C4-2B (cell line): Measurements from ENCODE around the gene IL17RD.

Experiments used
- H3K27ac ChIP-seq: fragments of 450-650 bp; 2 replicates; pipeline ENCODE4 v1.5.1; 2017
- ZFX ChIP-seq: fragments of 450-650 bp; IDR thresholded peaks from 2 replicates; pipeline ENCODE4 v1.6.1; 2017
- TF ChIP-seq, protein P1 (sequence below): fragments of 450-650 bp; conservative IDR thresholded peaks from 2 replicates; pipeline ENCODE4 v1.5.1; 2017; ENCODE audit warnings: mild to moderate bottlenecking

The IL17RD gene

DNA sequence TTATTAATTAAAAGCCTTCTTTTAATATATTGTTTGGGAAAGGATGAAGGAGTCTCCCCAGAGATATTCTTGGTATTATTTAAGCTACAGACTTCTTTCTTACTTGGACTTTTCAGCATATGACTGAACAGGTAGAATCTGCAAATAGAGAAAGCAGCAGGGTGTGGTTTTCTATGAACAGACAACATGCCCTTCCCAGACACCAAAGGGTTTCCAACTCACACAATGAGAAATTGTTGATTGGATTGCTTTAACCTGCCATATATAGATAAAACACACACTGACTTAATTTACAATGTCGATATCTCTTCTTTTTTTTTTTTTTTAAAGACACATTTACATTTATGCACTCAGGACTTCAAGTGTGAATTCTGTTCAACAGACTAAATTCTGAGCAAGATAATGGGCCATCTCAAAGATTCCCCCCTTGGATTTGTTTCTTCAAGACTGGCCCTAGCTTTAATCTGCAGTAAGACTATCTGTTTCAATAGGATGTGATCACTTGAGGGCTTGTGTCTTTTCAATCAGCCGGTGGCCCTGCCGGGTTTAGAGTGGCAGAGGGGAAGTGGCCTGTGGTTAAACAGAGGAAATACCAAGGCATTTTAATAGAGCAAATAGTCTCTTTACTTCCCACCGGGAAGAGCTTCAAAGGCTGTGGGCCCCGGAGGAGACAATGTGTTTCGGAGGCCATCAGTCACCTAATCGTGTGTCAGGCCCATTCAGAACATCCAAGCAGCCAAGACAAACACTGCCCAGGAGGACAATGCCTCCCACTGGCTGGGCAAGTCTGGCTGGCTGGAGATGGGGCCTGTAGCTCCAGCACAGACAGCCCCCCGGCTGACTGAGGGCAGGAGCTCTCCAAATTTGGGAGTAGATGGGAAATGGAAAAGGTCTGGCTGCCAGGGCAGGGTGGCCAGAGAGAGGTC lies 6.1 kb downstream of the IL17RD start:
- H3K27ac ChIP-seq, result no peak overlapping the region

DNA sequence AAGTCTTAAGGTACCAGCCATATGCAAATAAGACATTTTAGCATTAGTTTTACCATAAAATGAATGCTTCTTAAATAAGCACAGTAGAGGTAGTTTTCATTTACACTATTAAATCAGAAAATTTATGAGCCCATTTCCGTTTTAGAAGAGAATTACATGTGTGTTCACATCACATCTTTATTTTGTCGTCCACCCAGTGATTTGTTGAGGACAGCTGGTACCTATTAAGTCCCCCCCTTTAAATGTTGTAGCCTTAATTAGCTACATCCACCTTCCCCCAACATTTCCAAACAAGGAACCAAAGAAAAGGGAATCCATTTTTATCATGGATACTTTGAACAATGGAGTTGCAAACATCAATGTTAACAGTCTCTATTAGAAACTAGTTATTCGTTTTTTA lies 6.8 kb downstream of the IL17RD start:
- TF ChIP-seq ZFX, result no peak
- TF ChIP-seq, protein P1, sequence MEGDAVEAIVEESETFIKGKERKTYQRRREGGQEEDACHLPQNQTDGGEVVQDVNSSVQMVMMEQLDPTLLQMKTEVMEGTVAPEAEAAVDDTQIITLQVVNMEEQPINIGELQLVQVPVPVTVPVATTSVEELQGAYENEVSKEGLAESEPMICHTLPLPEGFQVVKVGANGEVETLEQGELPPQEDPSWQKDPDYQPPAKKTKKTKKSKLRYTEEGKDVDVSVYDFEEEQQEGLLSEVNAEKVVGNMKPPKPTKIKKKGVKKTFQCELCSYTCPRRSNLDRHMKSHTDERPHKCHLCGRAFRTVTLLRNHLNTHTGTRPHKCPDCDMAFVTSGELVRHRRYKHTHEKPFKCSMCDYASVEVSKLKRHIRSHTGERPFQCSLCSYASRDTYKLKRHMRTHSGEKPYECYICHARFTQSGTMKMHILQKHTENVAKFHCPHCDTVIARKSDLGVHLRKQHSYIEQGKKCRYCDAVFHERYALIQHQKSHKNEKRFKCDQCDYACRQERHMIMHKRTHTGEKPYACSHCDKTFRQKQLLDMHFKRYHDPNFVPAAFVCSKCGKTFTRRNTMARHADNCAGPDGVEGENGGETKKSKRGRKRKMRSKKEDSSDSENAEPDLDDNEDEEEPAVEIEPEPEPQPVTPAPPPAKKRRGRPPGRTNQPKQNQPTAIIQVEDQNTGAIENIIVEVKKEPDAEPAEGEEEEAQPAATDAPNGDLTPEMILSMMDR, result no peak
- no peak overlapping the region for H3K27ac ChIP-seq

More for the DNA sequence above, 6.1 kb downstream of the IL17RD start:
- TF ChIP-seq, protein P1, result no peak
- TF ChIP-seq ZFX, result no peak

GRCh38 chr3:57157545-57157944 lies 7.6 kb downstream of the IL17RD start:
- no peak overlapping the region for H3K27ac ChIP-seq

GRCh38 chr3:57155310-57155643 lies 9.9 kb downstream of the IL17RD start:
- no peak for TF ChIP-seq ZFX
- TF ChIP-seq, protein P1, result no peak

More at GRCh38 chr3:57157545-57157944, 7.6 kb downstream of the IL17RD start:
- TF ChIP-seq, protein P1, result no peak
- TF ChIP-seq ZFX, result no peak

DNA sequence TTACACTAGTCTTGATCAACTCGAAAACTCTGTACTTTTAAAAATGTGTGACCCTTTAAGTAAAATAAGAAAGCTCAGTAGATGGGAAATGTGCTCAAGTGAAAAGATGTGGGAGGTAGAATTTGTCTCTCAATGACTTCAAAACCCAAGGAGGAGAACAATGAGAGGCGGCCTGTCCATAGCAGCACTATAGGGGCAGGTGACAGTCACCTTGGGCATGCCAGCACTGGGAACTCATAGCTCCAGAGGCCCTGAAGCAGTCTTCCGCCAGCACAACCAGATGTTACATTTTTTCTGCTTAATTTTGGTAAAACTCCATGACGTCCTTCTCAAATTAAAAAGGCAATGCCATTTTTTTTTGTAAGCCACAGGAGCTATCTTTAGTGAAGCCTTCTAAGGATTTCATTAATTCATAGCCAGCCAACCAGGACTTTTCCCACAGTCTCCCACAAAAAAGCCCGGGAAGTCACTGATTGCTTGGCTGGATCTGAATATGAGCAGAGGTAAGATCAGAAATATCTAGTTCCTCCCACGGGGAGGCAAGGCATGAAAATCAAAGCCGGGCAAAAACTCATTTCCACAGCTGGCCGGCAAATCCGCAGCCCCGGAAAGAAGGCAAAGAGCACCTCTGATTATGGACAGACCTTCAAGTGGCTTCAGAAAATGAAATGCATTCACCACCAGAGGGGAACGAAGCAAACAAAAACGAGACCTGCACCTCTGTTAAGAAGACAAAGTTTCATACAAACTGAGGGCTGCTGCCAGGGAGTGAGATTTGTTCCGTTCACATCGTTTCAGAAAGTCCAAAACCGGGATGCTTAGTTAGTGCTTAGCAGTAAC lies 10.5 kb downstream of the IL17RD start:
- H3K27ac ChIP-seq, result no peak overlapping the region
- TF ChIP-seq ZFX, result no peak
- TF ChIP-seq, protein P1, result no peak

More at GRCh38 chr3:57155310-57155643, 9.9 kb downstream of the IL17RD start:
- H3K27ac ChIP-seq, result no peak overlapping the region

DNA sequence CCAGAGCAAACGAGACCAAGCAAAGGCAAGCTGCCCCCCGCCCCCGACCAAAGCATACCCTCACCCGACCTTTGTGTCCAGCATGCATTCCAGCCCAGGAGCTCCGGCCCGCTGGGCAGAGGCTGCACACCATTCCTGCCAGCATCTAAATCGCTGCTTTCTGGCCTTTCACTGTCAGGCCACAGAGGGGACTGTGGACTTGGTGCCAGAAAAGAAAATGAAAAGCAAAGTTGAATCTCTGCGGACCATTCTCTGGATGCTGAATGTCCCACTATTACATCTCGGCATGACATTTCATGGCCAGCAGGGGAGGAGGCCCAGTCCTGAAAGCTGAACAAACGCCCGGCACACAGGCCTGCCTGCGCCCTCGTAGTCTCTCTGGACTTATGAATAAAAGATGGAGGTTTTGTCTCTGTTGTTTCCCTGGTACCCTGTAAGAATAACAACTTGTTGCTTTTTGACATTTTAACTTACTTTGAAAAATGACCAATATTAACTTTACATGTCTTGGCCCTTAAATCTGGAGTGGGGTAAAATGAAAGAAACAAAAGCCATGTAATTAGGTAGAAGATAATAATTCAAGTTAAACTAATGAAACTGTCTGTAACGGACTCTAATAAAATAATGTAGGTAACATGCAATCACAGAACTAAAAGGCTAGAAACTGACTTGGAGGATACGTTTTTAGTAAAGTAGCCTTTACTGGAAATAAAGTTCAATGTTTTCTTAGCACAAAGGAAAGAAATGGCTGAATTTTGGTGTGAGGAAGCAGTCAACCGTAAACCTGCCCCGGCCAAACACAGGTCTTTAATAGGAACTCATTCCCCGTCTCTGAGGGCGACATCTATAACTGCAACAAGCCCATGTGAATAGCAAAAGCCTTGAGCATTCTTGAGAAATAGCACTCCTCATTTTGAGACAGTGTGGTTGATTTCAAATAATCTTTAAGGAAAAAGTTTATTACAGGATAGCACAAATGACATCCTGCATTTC lies 12.7 kb downstream of the IL17RD start:
- TF ChIP-seq, protein P1, result no peak
- no peak overlapping the region for H3K27ac ChIP-seq
